Endothelial cell of umbilical vein (primary cell): ENCODE results near the gene EID2B. TPM values are rescaled to one million over a fixed set of nuclear protein-coding genes. Genes with fewer than 3 reads are reported as not detected.

ENCODE experiments used
- BruUV-seq: library from RNA; stranded (reverse); fragments of 400-500 nt; replicated peaks from 2 replicates; lab custom pipeline; 2021; lab: Mats Ljungman, UMichigan
- CTCF ChIA-PET: fragments of 300-600, 350-600 bp; sonication (Branson Sonifier 250); formaldehyde crosslinking; loops from one replicate; lab custom pipeline; 2021; ENCODE audit warnings: antibody characterized with exemption, inconsistent platforms; lab: Charles Lee
- POLR2A ChIA-PET: fragments of 300-600, 350-600 bp; sonication (Branson Sonifier 250); formaldehyde crosslinking; loops from one replicate; lab custom pipeline; 2021; ENCODE audit warnings: antibody characterized with exemption, inconsistent platforms; lab: Charles Lee
- DNase-seq: peaks from one replicate; pipeline ENCODE4 v3.0.0-alpha.2; 2011; ENCODE audit warnings: low read depth, low spot score
- FAIRE-seq: peaks from 2 replicates; lab custom pipeline; 2011; peaks lifted over from hg19 to GRCh38; lab: Jason Lieb, UNC
- H2AFZ ChIP-seq: 2 replicates; pipeline ENCODE4 v1.6.0; 2012; ENCODE audit warnings: low read depth, low read length, control low read depth, inconsistent platforms
- H3K27ac ChIP-seq: 2 replicates; pipeline ENCODE4 v1.5.1; 2011; ENCODE audit warnings: low read depth, mild to moderate bottlenecking, control low read depth, low read length, moderate library complexity; ENCODE audit not compliant: insufficient read depth
- H3K27me3 ChIP-seq, 2 experiments: 2 replicates each; pipeline versions ENCODE4 v1.6.0 to v1.6.1; 2011; ENCODE audit warnings: low read length in 2 of 2, mixed read lengths in 1 of 2; ENCODE audit not compliant: control insufficient read depth in 2 of 2, insufficient read depth in 2 of 2
- H3K36me3 ChIP-seq, 2 experiments: 2 replicates in 1 of 2; 3 replicates in 1 of 2; pipeline ENCODE4 v1.5.1; 2011; ENCODE audit warnings: low read length in 2 of 2, mild to moderate bottlenecking in 1 of 2, moderate library complexity in 1 of 2; ENCODE audit not compliant: control insufficient read depth in 2 of 2, insufficient read depth in 2 of 2; ENCODE audit errors: extremely low read depth in 1 of 2
- H3K4me1 ChIP-seq: 3 replicates; pipeline ENCODE4 v1.5.1; 2011; ENCODE audit warnings: mild to moderate bottlenecking, low read length; ENCODE audit not compliant: control insufficient read depth, insufficient read depth; ENCODE audit errors: extremely low read depth
- H3K4me2 ChIP-seq: 2 replicates; pipeline ENCODE4 v1.6.1; 2011; ENCODE audit warnings: low read length, control low read depth, mixed read lengths; ENCODE audit not compliant: insufficient read depth
- H3K4me3 ChIP-seq, 3 experiments: fragments of 200-600 bp in 1 of 3; sonication (generic), shearing (Covaris generic) in 1 of 3; replicated peaks in 1 of 3; 2 replicates each; pipeline ENCODE4 v1.5.1; 2011 to 2016; ENCODE audit warnings: control low read depth in 3 of 3, low read length in 3 of 3, mild to moderate bottlenecking in 2 of 3, inconsistent platforms in 1 of 3, low read depth in 1 of 3, moderate library complexity in 1 of 3; ENCODE audit not compliant: insufficient read depth in 1 of 3
- H3K79me2 ChIP-seq: 2 replicates; pipeline ENCODE4 v1.6.0; 2012; ENCODE audit warnings: low read length, inconsistent platforms; ENCODE audit not compliant: control insufficient read depth, insufficient read depth
- H3K9ac ChIP-seq: replicated peaks from 2 replicates; pipeline ENCODE3; 2011; ENCODE audit warnings: low read length, control low read depth; ENCODE audit not compliant: insufficient read depth; ENCODE audit errors: extremely low read depth
- H3K9me1 ChIP-seq: replicated peaks from 3 replicates; pipeline ENCODE4 v1.6.0; 2011; ENCODE audit warnings: mild to moderate bottlenecking, low read length; ENCODE audit not compliant: control insufficient read depth, insufficient read depth; ENCODE audit errors: extremely low read depth
- H3K9me3 ChIP-seq: replicated peaks from 2 replicates; pipeline ENCODE4 v1.5.1; 2012; ENCODE audit warnings: low read length, inconsistent platforms; ENCODE audit not compliant: control insufficient read depth, insufficient read depth
- H4K20me1 ChIP-seq: replicated peaks from 2 replicates; pipeline ENCODE3; 2011; ENCODE audit warnings: mild to moderate bottlenecking, low read length; ENCODE audit not compliant: control insufficient read depth, insufficient read depth; ENCODE audit errors: extremely low read depth
- CTCF ChIP-seq, 2 donors: IDR thresholded peaks; 1 replicate in 1 of 2; 2 replicates in 1 of 2; pipeline ENCODE4 v1.5.1; 2011; ENCODE audit warnings: low read length in 2 of 2, mild to moderate bottlenecking in 2 of 2, moderate library complexity in 2 of 2, control low read depth in 1 of 2, inconsistent platforms in 1 of 2, low read depth in 1 of 2; ENCODE audit not compliant: insufficient read depth in 1 of 2; ENCODE audit errors: extremely low read depth in 1 of 2
- EZH2 ChIP-seq: IDR thresholded peaks from 2 replicates; pipeline ENCODE4 v1.6.1; 2012; ENCODE audit warnings: borderline replicate concordance, low read depth, mild to moderate bottlenecking, moderate library complexity, low read length, inconsistent platforms; ENCODE audit not compliant: severe bottlenecking
- FOS ChIP-seq: IDR thresholded peaks from 2 replicates; pipeline ENCODE4 v1.6.1; 2011; ENCODE audit warnings: mild to moderate bottlenecking, low read length, moderate library complexity, borderline replicate concordance; ENCODE audit not compliant: insufficient read depth
- GATA2 ChIP-seq: IDR thresholded peaks from 2 replicates; pipeline ENCODE4 v1.7.0; 2011; ENCODE audit warnings: low read depth, mild to moderate bottlenecking, moderate library complexity, mixed read lengths, low read length; ENCODE audit not compliant: insufficient read length, insufficient read depth
- JUN ChIP-seq: IDR thresholded peaks from 2 replicates; pipeline ENCODE4 v1.6.1; 2011; ENCODE audit warnings: borderline replicate concordance, low read depth; ENCODE audit not compliant: insufficient read length, insufficient read depth
- MYC ChIP-seq: IDR thresholded peaks from one replicate; pipeline ENCODE4 v1.6.1; 2011; ENCODE audit warnings: mild to moderate bottlenecking, low read depth, low read length
- POLR2A ChIP-seq: IDR thresholded peaks from 2 replicates; pipeline ENCODE4 v1.6.1; 2012; ENCODE audit warnings: low read depth, mild to moderate bottlenecking, control low read depth, low read length
- POLR2AphosphoS5 ChIP-seq: IDR thresholded peaks from 2 replicates; pipeline ENCODE4 v1.6.1; 2012; ENCODE audit warnings: low read depth, mild to moderate bottlenecking, control low read depth, low read length, moderate library complexity; ENCODE audit not compliant: insufficient read depth
- dilution Hi-C: fragments of 300-500 bp; cut with MboI; formaldehyde crosslinking; loops from one replicate; pipeline ENCODE4 v1.15.0; 2019; ENCODE audit warnings: low sequenced_read_pairs; ENCODE audit not compliant: extremely low pct_ligation_motif_present
- intact Hi-C: fragments of 100-400 bp; cut with micrococcal nuclease; formaldehyde crosslinking; loops from one replicate; pipeline ENCODE4 v1.10.0; 2022
- polyA plus RNA-seq, 4 experiments: library from polyadenylated mRNA; depleted of rRNA in 3 of 4; stranded (reverse) in 3 of 4; unstranded in 1 of 4; fragments of >200 nt; gene quantifications; 2 replicates each; pipeline versions ENCODE4 v1.2.1 to v1.2.3, GENCODE V29; 2011 to 2012; ENCODE audit warnings: missing spikeins in 1 of 4
- total RNA-seq: library from RNA; stranded (reverse); gene quantifications from 2 replicates; pipeline ENCODE4 v1.2.3, GENCODE V29; 2021
- TF ChIP-seq, protein P1 (sequence below): IDR thresholded peaks from 2 replicates; pipeline ENCODE4 v1.6.1; 2011; ENCODE audit not compliant: insufficient read depth, insufficient read length

Gene EID2B
- total and polyA plus RNA-seq, 2 donors (not counting 3 experiments of a cell fraction or from before 2014, with no cell fraction given), result 1.7 to 3.9 TPM

GRCh38 chr19:39553082-39553652 lies 20.5 kb upstream of the EID2B start:
- DNase-seq, result no peak
- ChIA-PET CTCF (interaction anchor here (1.5 to 2.2 kb wide), 3 partner anchors 118 to 289 kb away, joined by 3 to 17 read pairs (median 6); no protein-coding TSS in a partner anchor), POLR2A (no interaction called here)
- Histone ChIP-seq H3K9me3 (no peaks in the 10 kb centered on the region), H3K9me1 (no peaks in the 10 kb centered on the region), H3K4me3 (no peak overlapping the region), H3K36me3 (no peaks in the 10 kb centered on the region), H3K27ac (no peak overlapping the region), H3K4me1 (no peaks in the 10 kb centered on the region), H3K4me2 (no peak overlapping the region), H3K9ac (no peak overlapping the region), H3K79me2 (no peaks in the 10 kb centered on the region), H4K20me1 (no peaks in the 10 kb centered on the region), H2AFZ (no peak overlapping the region), H3K27me3 (peaks cover 4 to 5% of the 10 kb centered on the region in 2 experiments)
- BruUV-seq, result no TSS peak
- no peak for TF ChIP-seq POLR2A
- TF ChIP-seq, protein P1, sequence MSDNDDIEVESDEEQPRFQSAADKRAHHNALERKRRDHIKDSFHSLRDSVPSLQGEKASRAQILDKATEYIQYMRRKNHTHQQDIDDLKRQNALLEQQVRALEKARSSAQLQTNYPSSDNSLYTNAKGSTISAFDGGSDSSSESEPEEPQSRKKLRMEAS, result no peak
- no peak for TF ChIP-seq JUN
- no peak for TF ChIP-seq POLR2AphosphoS5
- TF ChIP-seq CTCF (IDR thresholded peaks at IDR 0.05; ENCODE audit: extremely low read depth in 1 of 2, insufficient read depth in 1 of 2, low read depth in 1 of 2, low read length in 2 of 2), result no peak
- TF ChIP-seq GATA2, result no peak
- no peak for TF ChIP-seq EZH2
- TF ChIP-seq MYC, result no peak
- no peak for TF ChIP-seq FOS
- intact Hi-C loops (no loop called here), dilution Hi-C loops (no loop called here)
- FAIRE-seq, result no peak
